ENCODE results near the gene SPATA46. TPM values are rescaled to one million over a fixed set of nuclear protein-coding genes. Genes with fewer than 3 reads are reported as not detected.

Gene SPATA46
- total RNA-seq, 4 donors from 2014 or later, result not detected

GRCh38 chr1:162397039-162397448 lies 20.4 kb upstream of the SPATA46 start:
- no peak for DNase-seq (ENCODE audit: low spot score in 2 of 2)
- Histone ChIP-seq H3K27me3 (peaks cover 22% of the 10 kb centered on the region), H3K4me1 (no peaks in the 10 kb centered on the region), H3K9me3 (no peaks in the 10 kb centered on the region), H3K36me3 (no peaks in the 10 kb centered on the region), H3K4me3 (no peak overlapping the region), H3K27ac (no peak overlapping the region)
- TF ChIP-seq POLR2A (IDR thresholded peaks at IDR 0.05), result no peak
- TF ChIP-seq CTCF (IDR thresholded peaks at IDR 0.05), result no peak
- no peak for TF ChIP-seq POLR2AphosphoS5 (IDR thresholded peaks at IDR 0.05)
- no peak for TF ChIP-seq EP300 (IDR thresholded peaks at IDR 0.05)
- WGBS, result 89% methylated on average over 3 of the region's 3 CpGs

GRCh38 chr1:162396201-162396906 lies 19.7 kb upstream of the SPATA46 start:
- H3K9me3 ChIP-seq, result no peaks in the 10 kb centered on the region
- no peak overlapping the region for H3K27ac ChIP-seq
- no peaks in the 10 kb centered on the region for H3K4me1 ChIP-seq
- H3K27me3 ChIP-seq, result peaks cover 22% of the 10 kb centered on the region
- no peak for TF ChIP-seq POLR2A (IDR thresholded peaks at IDR 0.05)
- TF ChIP-seq CTCF (IDR thresholded peaks at IDR 0.05), result no peak
- no peak for TF ChIP-seq EP300 (IDR thresholded peaks at IDR 0.05)
- no peak for TF ChIP-seq POLR2AphosphoS5 (IDR thresholded peaks at IDR 0.05)
- H3K36me3 ChIP-seq, result no peaks in the 10 kb centered on the region
- DNase-seq (ENCODE audit: low spot score in 2 of 2), result no peak
- WGBS, result 89% methylated on average over 3 of the region's 3 CpGs
- H3K4me3 ChIP-seq, result no peak overlapping the region

- WGBS, result 52% methylated on average over 4 of the region's 4 CpGs
- H3K9me3 ChIP-seq, result no peaks in the 10 kb centered on the region
- H3K4me1 ChIP-seq, result peaks cover 11% of the 10 kb centered on the region
- no peak overlapping the region for H3K4me3 ChIP-seq
- no peak for DNase-seq (ENCODE audit: low spot score in 2 of 2)
- H3K27me3 ChIP-seq, result peaks cover 7% of the 10 kb centered on the region
- no peaks in the 10 kb centered on the region for H3K36me3 ChIP-seq
- H3K27ac ChIP-seq, result no peak overlapping the region
- TF ChIP-seq CTCF (IDR thresholded peaks at IDR 0.05) (peak; percentile 43 to 78), POLR2A (IDR thresholded peaks at IDR 0.05) (no peak)
Measured at GRCh38 chr1:162391790-162392563, 15.3 kb upstream of the SPATA46 start.

GRCh38 chr1:162390396-162391185 lies 13.9 kb upstream of the SPATA46 start:
- DNase-seq (ENCODE audit: low spot score in 2 of 2), result no peak
- WGBS, result 79% methylated on average over 15 of the region's 15 CpGs
- H3K4me3 ChIP-seq, result no peak overlapping the region
- H3K27ac ChIP-seq, result no peak overlapping the region
- no peaks in the 10 kb centered on the region for H3K9me3 ChIP-seq
- no peak for TF ChIP-seq POLR2AphosphoS5 (IDR thresholded peaks at IDR 0.05)
- TF ChIP-seq EP300 (IDR thresholded peaks at IDR 0.05), result no peak
- TF ChIP-seq CTCF (IDR thresholded peaks at IDR 0.05), result no peak
- no peak for TF ChIP-seq POLR2A (IDR thresholded peaks at IDR 0.05)
- peaks cover 3% of the 10 kb centered on the region for H3K27me3 ChIP-seq
- peaks cover 11% of the 10 kb centered on the region for H3K4me1 ChIP-seq
- H3K36me3 ChIP-seq, result no peaks in the 10 kb centered on the region

GRCh38 chr1:162389971-162390370 lies 13.3 kb upstream of the SPATA46 start:
- DNase-seq (ENCODE audit: low spot score in 2 of 2), result no peak
- TF ChIP-seq POLR2A (IDR thresholded peaks at IDR 0.05) (no peak), EP300 (IDR thresholded peaks at IDR 0.05) (no peak), CTCF (IDR thresholded peaks at IDR 0.05) (no peak), POLR2AphosphoS5 (IDR thresholded peaks at IDR 0.05) (no peak)
- no peak overlapping the region for H3K4me3 ChIP-seq
- H3K36me3 ChIP-seq, result no peaks in the 10 kb centered on the region
- H3K9me3 ChIP-seq, result no peaks in the 10 kb centered on the region
- no peak overlapping the region for H3K27ac ChIP-seq
- WGBS, result 64% methylated on average over 9 of the region's 9 CpGs
- H3K4me1 ChIP-seq, result peaks cover 11% of the 10 kb centered on the region
- peaks cover 3% of the 10 kb centered on the region for H3K27me3 ChIP-seq
